Measurements from ENCODE around the gene AIPL1. TPM values are rescaled to one million over a fixed set of nuclear protein-coding genes. Genes with fewer than 3 reads are reported as not detected.

The AIPL1 gene
- total RNA-seq, 4 donors from 2014 or later = not detected

GRCh38 chr17:6454495-6455320 is 19.8 kb upstream of the AIPL1 start:
- TF ChIP-seq POLR2A (IDR thresholded peaks at IDR 0.05) (no peak), CTCF (IDR thresholded peaks at IDR 0.05) (no peak)

GRCh38 chr17:6453279-6454024 is 18.5 kb upstream of the AIPL1 start:
- TF ChIP-seq POLR2A (IDR thresholded peaks at IDR 0.05) (no peak), CTCF (IDR thresholded peaks at IDR 0.05) (no peak)
- no peak overlapping the region for H3K4me3 ChIP-seq (ENCODE audit: low read depth, poor library complexity, severe bottlenecking)
- no peak for DNase-seq (ENCODE audit: low spot score in 2 of 2)
- intact Hi-C loops (cut with DNase I; ENCODE audit: low total_unique reads) = no loop called here
- 78 to 82% methylated on average over 7 to 14 of the region's 14 CpGs for WGBS, 2 donors

More at GRCh38 chr17:6454495-6455320, 19.8 kb upstream of the AIPL1 start:
- WGBS, 2 donors = 48 to 65% methylated on average over 21 to 22 of the region's 35 CpGs
- H3K4me3 ChIP-seq (ENCODE audit: low read depth, poor library complexity, severe bottlenecking) = no peak overlapping the region
- DNase-seq (ENCODE audit: low spot score in 2 of 2) = no peak
- intact Hi-C loops (cut with DNase I; ENCODE audit: low total_unique reads) = no loop called here

GRCh38 chr17:6452471-6453266 is 17.7 kb upstream of the AIPL1 start:
- no peak overlapping the region for H3K4me3 ChIP-seq (ENCODE audit: low read depth, poor library complexity, severe bottlenecking)
- intact Hi-C loops (cut with DNase I; ENCODE audit: low total_unique reads) = no loop called here
- WGBS, 2 donors = 89 to 94% methylated on average over 10 of the region's 10 CpGs
- DNase-seq (ENCODE audit: low spot score in 2 of 2) = no peak
- no peak for TF ChIP-seq POLR2A (IDR thresholded peaks at IDR 0.05)
- TF ChIP-seq CTCF (IDR thresholded peaks at IDR 0.05) = no peak

- H3K4me3 ChIP-seq (ENCODE audit: low read depth, poor library complexity, severe bottlenecking) = no peak overlapping the region
- 63 to 64% methylated on average over 12 of the region's 12 CpGs for WGBS, 2 donors
- DNase-seq (ENCODE audit: low spot score in 2 of 2) = no peak
- intact Hi-C loops (cut with DNase I; ENCODE audit: low total_unique reads) = no loop called here
- no peak for TF ChIP-seq POLR2A (IDR thresholded peaks at IDR 0.05)
- no peak for TF ChIP-seq CTCF (IDR thresholded peaks at IDR 0.05)
These were observed 16.3 kb upstream of the AIPL1 start for GRCh38 chr17:6450926-6451832.

- intact Hi-C loops (cut with DNase I; ENCODE audit: low total_unique reads) = no loop called here
- WGBS, 2 donors = 89 to 97% methylated on average over 6 of the region's 6 CpGs
- DNase-seq (ENCODE audit: low spot score in 2 of 2) = no peak
- TF ChIP-seq CTCF (IDR thresholded peaks at IDR 0.05) (no peak), POLR2A (IDR thresholded peaks at IDR 0.05) (no peak)
- no peak overlapping the region for H3K4me3 ChIP-seq (ENCODE audit: low read depth, poor library complexity, severe bottlenecking)
These were observed 14.4 kb upstream of the AIPL1 start for GRCh38 chr17:6449307-6449706.

All from lower leg skin (tissue), 4 donors.